Adrenal gland (tissue), 5 donors: ENCODE results near the gene ATG2B.

Experiments
- CTCF ChIP-seq, 6 experiments: fragments of 450-650 bp in 4 of 6; fragments of 200-600 bp in 2 of 6; sonication (generic) in 1 of 6; IDR thresholded peaks; 1 replicate in 5 of 6; 2 replicates in 1 of 6; pipeline versions ENCODE4 v1.5.1 to v1.8.0; 2016 to 2021; ENCODE audit warnings: antibody characterized with exemption in 6 of 6, mild to moderate bottlenecking in 2 of 6, moderate library complexity in 1 of 6
- POLR2A ChIP-seq, 2 donors: fragments of 450-650 bp; IDR thresholded peaks; one replicate each; pipeline ENCODE4 v1.6.1; 2017; ENCODE audit warnings: antibody characterized with exemption in 2 of 2, mild to moderate bottlenecking in 2 of 2, moderate library complexity in 1 of 2
- donor health status: DM: no; HTN: no; CAD: no.

GRCh38 chr14:96318836-96319235 is 44.3 kb downstream of the ATG2B start:
- TF ChIP-seq CTCF (IDR thresholded peaks at IDR 0.05) (no peak), POLR2A (IDR thresholded peaks at IDR 0.05) (no peak)
